HL-60 (cell line): Measurements from ENCODE around the gene FAM170A.

ENCODE experiments used
- CTCF ChIP-seq: IDR thresholded peaks from one replicate; pipeline ENCODE4 v1.5.1; 2011; ENCODE audit warnings: low read length, control low read depth, inconsistent platforms; ENCODE audit not compliant: insufficient read depth
- GABPA ChIP-seq: IDR thresholded peaks from 2 replicates; pipeline ENCODE4 v1.6.1; 2012; ENCODE audit warnings: low read depth
- REST ChIP-seq: IDR thresholded peaks from 2 replicates; pipeline ENCODE4 v1.6.1; 2012; ENCODE audit warnings: low read depth; ENCODE audit not compliant: insufficient replicate concordance

- TF ChIP-seq REST (no peak), CTCF (no peak), GABPA (no peak)
Measured at GRCh38 chr5:119682372-119682771, 53.0 kb downstream of the FAM170A start.
